HT1080 (cell line): ENCODE results near the gene RNASEH1. TPM values are rescaled to one million over a fixed set of nuclear protein-coding genes. Genes with fewer than 3 reads are reported as not detected.

ENCODE experiments used
- total RNA-seq: library from RNA; depleted of rRNA; stranded (reverse); fragments of >200 nt; shearing (Covaris generic); gene quantifications from 2 replicates; pipeline ENCODE4 v1.2.3, GENCODE V29; 2014; rRNA removed

RNASEH1 gene
- total RNA-seq, 1 experiment from 2014 or later, result 60.7 TPM

Other genes starting within 250 kb of the RNASEH1 start
- 71.2 and 75.5 TPM in 2 replicates for gene EIPR1, start 180.5 kb downstream of the RNASEH1 start, total RNA-seq
- gene TRAPPC12, start 178.6 kb downstream of the RNASEH1 start, total RNA-seq, result 63.2 and 74.4 TPM in 2 replicates
- gene ADI1, start 38.8 kb downstream of the RNASEH1 start, total RNA-seq, result 98.8 and 106 TPM in 2 replicates
- 2,795 and 3,239 TPM in 2 replicates for gene RPS7, start 16.9 kb upstream of the RNASEH1 start, total RNA-seq
- 0.72 and 2.2 TPM in 2 replicates for gene COLEC11, start 36.8 kb upstream of the RNASEH1 start, total RNA-seq
- gene ALLC, start 99.9 kb upstream of the RNASEH1 start, total RNA-seq, result not detected in 2 replicates
- 0.33 and 1.1 TPM in 2 replicates for gene DCDC2C, start 145.2 kb upstream of the RNASEH1 start, total RNA-seq